Mesothelial cell of epicardium (in vitro differentiated cells): Measurements from ENCODE around the gene AUTS2. TPM values are rescaled to one million over a fixed set of nuclear protein-coding genes. Genes with fewer than 3 reads are reported as not detected.
A peak's percentile ranks its signal among the peaks of the same experiment; 100 is the strongest.

Experiments used
- DNase-seq, 2 experiments: peaks; one replicate each; pipeline ENCODE4 v3.0.0; 2021; ENCODE audit warnings: low spot score in 2 of 2; ENCODE audit not compliant: unreplicated experiment in 2 of 2
- H3K27ac Mint-ChIP-seq: 2 replicates; pipeline ENCODE4 v1.8.0; 2021; ENCODE audit warnings: mixed read lengths
- H3K27me3 Mint-ChIP-seq: 2 replicates; pipeline ENCODE4 v1.8.0; 2021; ENCODE audit warnings: low read depth, mixed read lengths
- H3K36me3 Mint-ChIP-seq: 2 replicates; pipeline ENCODE4 v1.8.0; 2021; ENCODE audit warnings: mixed read lengths
- H3K4me1 Mint-ChIP-seq: 2 replicates; pipeline ENCODE4 v1.8.0; 2021; ENCODE audit warnings: mixed read lengths
- H3K4me3 Mint-ChIP-seq: 2 replicates; pipeline ENCODE4 v1.8.0; 2021; ENCODE audit warnings: mild to moderate bottlenecking, moderate library complexity, mixed read lengths
- H3K9me3 Mint-ChIP-seq: 2 replicates; pipeline ENCODE4 v1.8.0; 2021; ENCODE audit warnings: mixed read lengths
- total RNA-seq: library from RNA; stranded (reverse); gene quantifications from 3 replicates; pipeline ENCODE4 v1.2.1, GENCODE V29; 2021
- TF ChIP-seq, protein P1 (sequence below): fragments of 200-600 bp; sonication (generic); IDR thresholded peaks from one replicate; pipeline ENCODE4 v1.5.0; 2021; ENCODE audit warnings: antibody characterized with exemption; ENCODE audit not compliant: unreplicated experiment

AUTS2 gene
- total RNA-seq, 1 donor from 2014 or later = 135 TPM

DNA sequence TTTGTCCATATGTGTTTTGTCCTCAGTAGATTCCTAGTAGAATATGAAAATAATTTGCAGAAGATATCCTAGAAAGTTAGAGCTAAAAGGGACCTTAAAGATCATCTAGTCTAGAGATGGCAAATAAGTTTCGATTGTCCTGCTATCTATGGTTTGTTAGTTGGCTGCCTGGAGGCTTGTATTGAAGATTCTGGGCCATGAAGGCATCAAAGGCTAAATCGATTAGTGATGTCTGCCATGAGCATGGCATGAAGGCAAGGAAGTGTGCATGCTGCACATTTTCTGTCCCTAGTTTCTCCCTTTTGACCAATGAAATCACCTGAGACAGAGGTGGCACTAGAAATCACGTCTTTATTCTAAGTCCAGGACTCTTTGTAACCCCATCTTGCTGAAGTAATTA lies 979.9 kb downstream of the AUTS2 start:
- DNase-seq = no peak
- H3K36me3 Mint-ChIP-seq = peaks cover 16% of the 10 kb centered on the region
- peaks cover 21% of the 10 kb centered on the region for H3K4me1 Mint-ChIP-seq
- H3K27me3 Mint-ChIP-seq = no peaks in the 10 kb centered on the region
- H3K4me3 Mint-ChIP-seq = no peak overlapping the region
- H3K9me3 Mint-ChIP-seq = peaks cover 4% of the 10 kb centered on the region
- no peak overlapping the region for H3K27ac Mint-ChIP-seq
- TF ChIP-seq, protein P1, sequence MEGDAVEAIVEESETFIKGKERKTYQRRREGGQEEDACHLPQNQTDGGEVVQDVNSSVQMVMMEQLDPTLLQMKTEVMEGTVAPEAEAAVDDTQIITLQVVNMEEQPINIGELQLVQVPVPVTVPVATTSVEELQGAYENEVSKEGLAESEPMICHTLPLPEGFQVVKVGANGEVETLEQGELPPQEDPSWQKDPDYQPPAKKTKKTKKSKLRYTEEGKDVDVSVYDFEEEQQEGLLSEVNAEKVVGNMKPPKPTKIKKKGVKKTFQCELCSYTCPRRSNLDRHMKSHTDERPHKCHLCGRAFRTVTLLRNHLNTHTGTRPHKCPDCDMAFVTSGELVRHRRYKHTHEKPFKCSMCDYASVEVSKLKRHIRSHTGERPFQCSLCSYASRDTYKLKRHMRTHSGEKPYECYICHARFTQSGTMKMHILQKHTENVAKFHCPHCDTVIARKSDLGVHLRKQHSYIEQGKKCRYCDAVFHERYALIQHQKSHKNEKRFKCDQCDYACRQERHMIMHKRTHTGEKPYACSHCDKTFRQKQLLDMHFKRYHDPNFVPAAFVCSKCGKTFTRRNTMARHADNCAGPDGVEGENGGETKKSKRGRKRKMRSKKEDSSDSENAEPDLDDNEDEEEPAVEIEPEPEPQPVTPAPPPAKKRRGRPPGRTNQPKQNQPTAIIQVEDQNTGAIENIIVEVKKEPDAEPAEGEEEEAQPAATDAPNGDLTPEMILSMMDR = no peak

DNA sequence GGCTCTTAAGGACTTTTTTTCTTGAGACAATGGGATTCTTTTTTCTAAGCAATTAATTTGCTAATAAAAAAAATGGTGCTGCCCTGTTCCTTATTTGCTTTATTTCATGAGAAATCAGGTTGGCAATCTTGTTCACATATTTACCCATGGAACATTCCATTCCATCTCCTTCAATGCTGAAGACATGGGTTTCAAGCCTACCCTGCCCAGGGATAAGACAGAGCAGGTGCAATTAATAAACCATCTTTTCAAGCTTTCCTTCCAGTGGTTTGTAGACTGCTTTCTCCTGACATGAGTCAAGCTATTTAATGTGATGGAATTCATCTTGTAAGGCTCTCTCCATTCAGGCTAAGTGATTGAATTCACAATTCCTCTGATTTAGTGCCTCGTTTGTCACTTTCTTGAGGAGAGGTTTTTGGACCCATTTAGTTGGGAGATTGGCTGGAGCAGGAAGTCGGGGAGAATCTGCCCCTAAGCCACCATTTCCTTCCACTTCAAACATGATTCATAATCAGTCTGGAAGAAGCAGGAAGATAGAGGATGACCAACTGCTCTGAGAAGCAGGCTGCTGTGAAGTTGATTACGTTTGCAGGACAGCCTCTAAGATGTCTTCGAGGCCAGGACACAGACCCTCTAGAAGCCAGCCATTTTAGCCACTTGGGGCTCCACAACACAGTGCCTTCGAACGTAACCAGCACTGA lies 981.3 kb downstream of the AUTS2 start:
- TF ChIP-seq, protein P1 = no peak
- no peak for DNase-seq
- no peak overlapping the region for H3K4me3 Mint-ChIP-seq
- H3K36me3 Mint-ChIP-seq = peaks cover 14% of the 10 kb centered on the region
- H3K27me3 Mint-ChIP-seq = no peaks in the 10 kb centered on the region
- peaks cover 35% of the 10 kb centered on the region for H3K4me1 Mint-ChIP-seq
- H3K27ac Mint-ChIP-seq = no peak overlapping the region
- H3K9me3 Mint-ChIP-seq = peaks cover 4% of the 10 kb centered on the region

DNA sequence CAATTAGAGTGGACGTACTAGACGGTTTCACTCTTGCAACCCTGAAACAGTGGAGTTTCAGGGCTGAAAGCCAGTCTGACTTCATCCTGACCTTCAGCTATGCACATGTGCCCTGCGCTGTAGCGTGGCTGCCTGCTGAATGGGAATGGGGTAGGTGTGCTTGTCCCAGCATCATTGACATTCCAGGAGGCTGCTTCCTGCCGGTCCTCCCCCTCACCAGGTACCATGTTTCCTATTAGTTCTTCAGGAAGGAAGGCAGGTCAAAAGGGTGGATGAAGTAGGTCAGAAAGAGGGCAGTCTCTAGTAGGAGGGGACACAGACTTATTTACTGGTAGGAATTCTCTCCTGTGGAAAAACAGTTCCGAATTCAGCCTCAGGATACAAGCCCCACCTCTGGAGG lies 981.9 kb downstream of the AUTS2 start:
- Mint-ChIP-seq H3K27ac (no peak overlapping the region), H3K36me3 (peaks cover 14% of the 10 kb centered on the region), H3K4me1 (peaks cover 37% of the 10 kb centered on the region), H3K27me3 (no peaks in the 10 kb centered on the region), H3K4me3 (no peak overlapping the region), H3K9me3 (peaks cover 4% of the 10 kb centered on the region)
- no peak for DNase-seq
- TF ChIP-seq, protein P1 = no peak

DNA sequence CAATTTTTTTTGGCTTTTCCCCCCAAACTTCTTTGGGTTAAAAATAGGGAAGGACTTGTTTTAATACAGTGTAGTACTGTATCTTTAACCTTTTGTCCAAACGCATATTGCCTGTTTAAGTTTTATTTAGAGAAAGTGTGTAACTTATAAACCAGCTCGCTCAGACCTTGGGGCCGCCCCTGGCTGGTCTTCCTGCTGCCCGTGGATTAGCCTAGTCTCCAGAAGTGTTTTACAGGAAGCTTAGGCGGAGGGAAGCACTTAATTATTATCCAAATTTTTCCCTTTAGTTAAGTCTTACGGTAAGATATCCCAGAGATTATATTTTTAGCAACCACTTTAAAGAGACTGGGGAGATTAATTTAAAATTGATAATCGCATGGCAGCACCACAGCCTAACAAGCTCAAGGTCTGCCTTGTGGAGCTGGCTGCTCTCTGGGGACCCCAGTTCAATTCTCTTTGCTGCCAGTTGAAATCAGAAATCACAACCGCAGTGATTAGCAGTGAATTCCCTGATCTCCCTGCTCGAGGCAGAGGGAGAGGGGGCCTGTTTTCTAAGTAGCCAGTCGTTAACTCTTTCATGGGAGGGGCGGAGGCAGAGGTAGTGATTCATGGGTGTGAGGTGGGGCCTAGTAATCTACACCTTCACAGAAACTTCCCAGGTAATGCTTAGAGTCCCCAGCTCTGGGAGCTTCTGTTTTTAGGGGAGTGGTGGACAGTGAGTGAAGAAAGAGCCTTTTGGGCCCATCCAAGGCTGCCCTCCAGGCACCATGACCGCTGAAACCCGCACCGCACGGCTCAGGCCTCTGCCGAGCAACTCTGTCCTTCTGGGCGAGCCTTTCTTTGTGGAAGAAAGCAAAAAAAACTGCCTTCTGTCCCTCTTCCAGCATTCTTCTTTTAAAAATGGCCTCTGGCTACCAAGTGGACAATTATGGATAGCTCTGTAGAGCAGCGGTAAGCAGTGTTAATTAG lies 984.9 kb downstream of the AUTS2 start:
- Mint-ChIP-seq H3K4me1 (peaks cover 44% of the 10 kb centered on the region), H3K4me3 (no peak overlapping the region), H3K9me3 (peaks cover 3% of the 10 kb centered on the region), H3K27me3 (no peaks in the 10 kb centered on the region), H3K27ac (peak overlapping the region; percentile 28), H3K36me3 (peaks cover 6% of the 10 kb centered on the region)
- no peak for DNase-seq
- TF ChIP-seq, protein P1 = no peak

DNA sequence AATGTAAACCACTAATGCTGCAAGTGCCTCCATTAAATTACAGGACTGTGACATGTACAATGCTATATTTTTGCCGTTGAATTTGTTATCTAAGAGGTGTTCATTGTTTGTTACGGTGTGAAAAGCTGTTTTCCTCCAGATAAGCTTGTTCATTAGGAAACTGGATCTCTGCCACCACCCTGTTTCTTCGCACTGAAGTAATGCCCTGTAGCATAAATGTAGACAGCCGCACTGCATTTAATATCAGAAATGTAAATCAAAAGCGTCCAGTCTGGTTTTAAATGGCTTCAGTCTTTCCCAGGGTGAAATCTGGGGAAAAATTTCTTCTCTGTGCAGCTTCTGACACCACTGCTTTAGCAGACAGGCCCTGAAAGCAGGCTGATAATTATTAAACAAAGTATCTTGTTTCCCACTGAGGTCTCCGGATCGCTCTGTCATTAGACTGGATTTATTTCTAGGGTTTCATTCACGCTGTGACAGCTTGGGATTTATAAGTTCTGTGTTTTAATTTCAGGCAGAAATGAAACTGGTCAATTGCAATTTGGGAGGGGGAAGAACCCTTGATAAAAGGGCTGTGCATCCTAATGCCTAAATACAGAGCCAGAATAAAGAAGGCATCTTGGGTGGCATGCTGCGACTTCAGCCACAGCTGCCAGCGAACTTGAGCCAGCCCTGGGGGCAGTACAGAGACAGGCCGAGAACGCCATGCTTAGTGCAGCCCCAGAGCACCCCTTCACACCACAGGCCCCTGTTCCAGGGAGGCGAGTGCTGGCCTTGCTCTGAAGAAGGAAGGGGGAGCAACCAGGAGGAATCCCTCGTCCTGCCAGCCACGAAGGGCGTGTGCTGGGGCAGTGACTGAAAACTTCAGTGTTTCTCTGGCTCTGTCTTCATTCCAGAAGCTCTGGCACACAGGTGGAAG lies 985.9 kb downstream of the AUTS2 start:
- Mint-ChIP-seq H3K4me1 (peaks cover 52% of the 10 kb centered on the region), H3K27ac (peak overlapping the region; percentile 28), H3K9me3 (no peaks in the 10 kb centered on the region), H3K36me3 (peaks cover 4% of the 10 kb centered on the region), H3K27me3 (no peaks in the 10 kb centered on the region), H3K4me3 (no peak overlapping the region)
- TF ChIP-seq, protein P1 = no peak
- DNase-seq = no peak
